Measurements from ENCODE around the gene NSFL1C. TPM values are rescaled to one million over a fixed set of nuclear protein-coding genes. Genes with fewer than 3 reads are reported as not detected.

Gene NSFL1C
- total RNA-seq, 2 donors from 2014 or later, result 67.4 to 76.0 TPM

DNA sequence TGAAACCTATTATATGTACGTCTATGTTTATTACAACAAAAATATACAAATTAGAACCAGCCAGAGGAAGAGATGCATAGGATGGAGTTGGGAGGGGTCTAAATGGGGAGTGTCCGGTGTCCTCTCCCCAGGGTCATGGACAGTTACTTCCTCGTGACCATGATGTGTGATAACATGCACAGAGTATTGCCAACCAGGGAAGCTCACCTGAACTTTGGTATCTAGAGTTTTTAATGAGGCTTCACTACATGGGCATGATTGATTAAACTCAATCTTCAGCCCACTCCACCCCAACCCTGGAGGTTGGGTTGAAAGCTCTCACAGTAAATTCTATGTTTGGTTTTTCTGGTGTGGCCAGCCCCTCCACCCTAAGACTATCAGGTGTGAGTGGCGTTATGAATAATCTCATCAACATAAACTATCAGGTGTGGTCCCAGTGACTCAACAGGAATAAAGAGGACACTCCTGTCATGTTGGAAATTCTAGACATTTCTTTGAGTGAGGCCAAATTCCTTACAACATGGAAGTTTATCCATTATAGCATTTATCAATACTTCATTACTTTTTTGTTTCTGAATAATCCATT lies 37.4 kb downstream of the NSFL1C start:
- no peaks in the 10 kb centered on the region for H3K4me1 ChIP-seq
- intact Hi-C loops (cut with DNase I), result no loop called here
- TF ChIP-seq, protein P1, sequence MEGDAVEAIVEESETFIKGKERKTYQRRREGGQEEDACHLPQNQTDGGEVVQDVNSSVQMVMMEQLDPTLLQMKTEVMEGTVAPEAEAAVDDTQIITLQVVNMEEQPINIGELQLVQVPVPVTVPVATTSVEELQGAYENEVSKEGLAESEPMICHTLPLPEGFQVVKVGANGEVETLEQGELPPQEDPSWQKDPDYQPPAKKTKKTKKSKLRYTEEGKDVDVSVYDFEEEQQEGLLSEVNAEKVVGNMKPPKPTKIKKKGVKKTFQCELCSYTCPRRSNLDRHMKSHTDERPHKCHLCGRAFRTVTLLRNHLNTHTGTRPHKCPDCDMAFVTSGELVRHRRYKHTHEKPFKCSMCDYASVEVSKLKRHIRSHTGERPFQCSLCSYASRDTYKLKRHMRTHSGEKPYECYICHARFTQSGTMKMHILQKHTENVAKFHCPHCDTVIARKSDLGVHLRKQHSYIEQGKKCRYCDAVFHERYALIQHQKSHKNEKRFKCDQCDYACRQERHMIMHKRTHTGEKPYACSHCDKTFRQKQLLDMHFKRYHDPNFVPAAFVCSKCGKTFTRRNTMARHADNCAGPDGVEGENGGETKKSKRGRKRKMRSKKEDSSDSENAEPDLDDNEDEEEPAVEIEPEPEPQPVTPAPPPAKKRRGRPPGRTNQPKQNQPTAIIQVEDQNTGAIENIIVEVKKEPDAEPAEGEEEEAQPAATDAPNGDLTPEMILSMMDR (IDR thresholded peaks at IDR 0.05), result no peak
- H3K9me3 ChIP-seq, result no peaks in the 10 kb centered on the region
- H3K9ac ChIP-seq (ENCODE audit: low read depth in 2 of 2, low read length in 2 of 2), result no peak overlapping the region
- H3K36me3 ChIP-seq, result no peaks in the 10 kb centered on the region
- peak; percentile 32 for DNase-seq
- no peak overlapping the region for H3K4me3 ChIP-seq
- no peaks in the 10 kb centered on the region for H3K27me3 ChIP-seq
- H3K27ac ChIP-seq, result no peak overlapping the region

DNA sequence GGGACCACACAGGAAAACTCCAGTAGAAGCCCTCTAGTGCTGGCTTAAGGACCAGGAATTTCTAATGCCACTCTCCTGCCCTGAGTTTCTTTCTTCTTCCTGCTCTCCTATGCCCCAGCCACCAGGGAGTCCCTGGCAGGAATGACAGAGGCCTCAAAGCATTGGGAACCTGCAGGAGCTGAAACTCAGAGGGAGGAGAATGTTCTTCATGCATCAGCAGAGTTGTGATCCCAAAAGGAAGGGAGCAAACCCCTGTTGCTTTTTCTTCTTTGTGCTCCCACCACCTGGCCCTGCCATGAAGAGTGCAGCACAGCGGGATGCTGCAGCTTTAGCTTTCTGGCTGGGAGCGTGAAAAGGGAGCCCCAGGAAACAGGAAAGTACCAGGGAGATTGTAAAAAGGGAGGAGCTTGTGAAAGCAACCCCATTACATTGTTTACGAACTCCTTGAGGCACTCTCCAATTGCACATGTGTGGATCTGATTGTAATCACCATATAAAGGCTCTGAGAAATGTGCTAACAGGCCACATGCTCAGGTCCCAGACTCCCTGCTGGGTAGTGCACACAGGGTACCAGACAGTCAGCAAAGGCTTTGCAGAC lies 39.1 kb downstream of the NSFL1C start:
- no peaks in the 10 kb centered on the region for H3K27me3 ChIP-seq
- no peak for DNase-seq
- no peak overlapping the region for H3K27ac ChIP-seq
- H3K4me1 ChIP-seq, result no peaks in the 10 kb centered on the region
- H3K36me3 ChIP-seq, result no peaks in the 10 kb centered on the region
- no peaks in the 10 kb centered on the region for H3K9me3 ChIP-seq
- TF ChIP-seq, protein P1 (IDR thresholded peaks at IDR 0.05), result no peak
- intact Hi-C loops (cut with DNase I), result no loop called here
- H3K4me3 ChIP-seq, result no peak overlapping the region
- H3K9ac ChIP-seq (ENCODE audit: low read depth in 2 of 2, low read length in 2 of 2), result no peak overlapping the region

GRCh38 chr20:1426231-1426849 lies 40.3 kb downstream of the NSFL1C start:
- DNase-seq, result no peak
- Histone ChIP-seq H3K27ac (no peak overlapping the region), H3K4me1 (no peaks in the 10 kb centered on the region), H3K36me3 (no peaks in the 10 kb centered on the region), H3K9me3 (no peaks in the 10 kb centered on the region), H3K4me3 (no peak overlapping the region), H3K9ac (ENCODE audit: low read depth in 2 of 2, low read length in 2 of 2) (no peak overlapping the region), H3K27me3 (no peaks in the 10 kb centered on the region)
- TF ChIP-seq, protein P1 (IDR thresholded peaks at IDR 0.05), result no peak
- intact Hi-C loops (cut with DNase I), result no loop called here

DNA sequence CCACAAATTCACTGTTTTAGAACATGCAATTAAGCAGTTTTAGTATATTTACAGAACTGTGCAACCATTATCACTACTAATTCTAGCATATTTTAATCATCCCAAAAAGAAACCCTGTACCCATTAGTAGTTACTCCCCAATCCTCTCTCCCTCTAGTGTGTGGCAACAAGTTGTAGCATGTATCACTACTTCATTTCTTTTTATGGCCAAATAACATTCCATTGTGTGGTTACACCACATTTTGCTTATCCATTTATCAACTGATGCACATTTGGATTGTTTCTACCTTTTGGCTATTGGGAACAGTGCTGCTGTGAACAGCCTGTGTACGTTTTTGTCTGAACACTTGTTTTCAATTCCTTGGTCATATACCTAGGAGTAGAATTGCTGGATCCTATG lies 42.3 kb downstream of the NSFL1C start:
- H3K27ac ChIP-seq, result no peak overlapping the region
- TF ChIP-seq, protein P1 (IDR thresholded peaks at IDR 0.05), result no peak
- no peaks in the 10 kb centered on the region for H3K36me3 ChIP-seq
- no peak for DNase-seq
- H3K27me3 ChIP-seq, result no peaks in the 10 kb centered on the region
- H3K4me3 ChIP-seq, result no peak overlapping the region
- intact Hi-C loops (cut with DNase I), result no loop called here
- no peak overlapping the region for H3K9ac ChIP-seq (ENCODE audit: low read depth in 2 of 2, low read length in 2 of 2)
- no peaks in the 10 kb centered on the region for H3K9me3 ChIP-seq
- H3K4me1 ChIP-seq, result no peaks in the 10 kb centered on the region

GRCh38 chr20:1423625-1424106 lies 43.0 kb downstream of the NSFL1C start:
- Histone ChIP-seq H3K9me3 (no peaks in the 10 kb centered on the region), H3K36me3 (no peaks in the 10 kb centered on the region), H3K4me3 (no peak overlapping the region), H3K27ac (no peak overlapping the region), H3K27me3 (no peaks in the 10 kb centered on the region), H3K9ac (ENCODE audit: low read depth in 2 of 2, low read length in 2 of 2) (no peak overlapping the region), H3K4me1 (no peaks in the 10 kb centered on the region)
- intact Hi-C loops (cut with DNase I), result no loop called here
- peak; percentile 63 for DNase-seq
- TF ChIP-seq, protein P1 (IDR thresholded peaks at IDR 0.05), result no peak
